K562 (cell line): Measurements from ENCODE around the gene SERBP1. TPM values are rescaled to one million over a fixed set of nuclear protein-coding genes. Genes with fewer than 3 reads are reported as not detected.

ENCODE experiments used
- FOXJ3 ChIP-seq: sonication (generic); formaldehyde crosslinking; IDR thresholded peaks from 2 replicates; pipeline ENCODE4 v1.4.0; 2020; ENCODE audit warnings: mild to moderate bottlenecking, missing genetic modification reagents
- FOXK1 ChIP-seq: sonication (generic); formaldehyde crosslinking; IDR thresholded peaks from 2 replicates; pipeline ENCODE4 v1.8.0; 2022; ENCODE audit warnings: missing genetic modification reagents, mild to moderate bottlenecking, borderline replicate concordance
- ILK ChIP-seq: fragments of 450-650 bp; IDR thresholded peaks from 2 replicates; pipeline ENCODE4 v1.6.1; 2016; ENCODE audit warnings: missing genetic modification characterization, low read depth, mild to moderate bottlenecking, missing compliant biosample characterization, moderate library complexity, borderline replicate concordance
- NBN ChIP-seq: fragments of 450-650 bp; IDR thresholded peaks from 2 replicates; pipeline ENCODE4 v1.6.1; 2016; ENCODE audit warnings: low read depth, mild to moderate bottlenecking
- TBL1XR1 ChIP-seq, 2 experiments: IDR thresholded peaks; 2 replicates each; pipeline ENCODE4 v1.6.1; 2012; ENCODE audit warnings: improper control_type of control experiment in 2 of 2, low read length in 2 of 2, mild to moderate bottlenecking in 1 of 2
- ZNF212 ChIP-seq: fragments of 450-650 bp; formaldehyde crosslinking; IDR thresholded peaks from 2 replicates; pipeline ENCODE4 v1.4.0; 2020; ENCODE audit warnings: mild to moderate bottlenecking
- ZNF766 ChIP-seq: fragments of 200-800 bp; sonication (Bioruptor generic); conservative IDR thresholded peaks from 2 replicates; pipeline ENCODE4 v1.6.1; 2016; ENCODE audit warnings: missing genetic modification characterization, missing compliant biosample characterization
- polyA plus RNA-seq, 8 experiments: library from polyadenylated mRNA; depleted of rRNA in 4 of 8; stranded (reverse) in 5 of 8; unstranded in 3 of 8; fragments of >200 nt; fragmentation: Nextera tagmentation in 2 of 8; fragmentation: Illumina TruSeq in 1 of 8; extraction: Ambion mirVana in 2 of 8; extraction: Trizol in 1 of 8; gene quantifications; 2 replicates each; pipeline versions ENCODE4 v1.2.1 to v1.2.3, GENCODE V29; 2011 to 2014; ENCODE audit warnings: inconsistent platforms in 1 of 8, missing spikeins in 1 of 8
- small RNA-seq: library from RNA; depleted of rRNA; stranded (forward); fragments of <200 nt; gene quantifications from one replicate; pipeline ENCODE3, GENCODE V24; 2014
- total RNA-seq, 7 experiments: library from RNA; depleted of rRNA in 6 of 7; stranded (reverse); fragments of >200 nt in 6 of 7; fragmentation: Illumina TruSeq in 2 of 7; extraction: Trizol in 2 of 7; gene quantifications; 2 replicates each; pipeline versions ENCODE4 v1.2.1 to v1.2.3, GENCODE V29; 2011 to 2021; ENCODE audit warnings: low replicate concordance in 1 of 7

SERBP1 gene
- total and polyA plus RNA-seq, 9 of the 15 experiments (the other 6 are each of a cell fraction or from before 2014, with no cell fraction given): 79.9 to 761 (median 464) TPM

- TF ChIP-seq FOXK1 (CRISPR knock-in tag) (no peak), ILK (tag) (no peak), FOXJ3 (CRISPR knock-in tag) (no peak), NBN (no peak), ZNF212 (CRISPR knock-in tag) (no peak), TBL1XR1 (IDR thresholded peaks at IDR 0.05; ENCODE audit: low read length in 2 of 2) (no peak), ZNF766 (CRISPR knock-in tag) (no peak)
Observed at GRCh38 chr1:67359592-67359991, 70.6 kb downstream of the SERBP1 start (continued).

Small RNAs within 50 kb of the gene (small RNA-seq; reads per million reads assigned to genes)
- not detected for gene RNU6-387P

Other genes starting within 250 kb of the SERBP1 start
- gene IL12RB2, start 122.5 kb downstream of the SERBP1 start, total RNA-seq (2014; rRNA removed): 0.73 and 1.5 TPM in 2 replicates
- gene IL12RB2, start 122.5 kb downstream of the SERBP1 start, total RNA-seq (2014; rRNA removed; fragmentation: Illumina TruSeq; extraction: Trizol): 2.9 and 3.3 TPM in 2 replicates
- 3.3 and 3.8 TPM in 2 replicates for gene IL12RB2, start 122.5 kb downstream of the SERBP1 start, total RNA-seq (2015; rRNA removed; fragmentation: Illumina TruSeq; extraction: Trizol)
- gene IL12RB2, start 122.5 kb downstream of the SERBP1 start, total RNA-seq (2021): 1.9 and 2.5 TPM in 2 replicates
- 0.39 and 5.4 TPM in 2 replicates for gene IL12RB2, start 122.5 kb downstream of the SERBP1 start, polyA plus RNA-seq (2011; rRNA removed)
- 2.3 and 2.6 TPM in 2 replicates for gene IL12RB2, start 122.5 kb downstream of the SERBP1 start, polyA plus RNA-seq (2014; fragmentation: Illumina TruSeq; extraction: Trizol)
- 1 to 10 TPM in 1 of 2 experiments, under 1 TPM in 1; 0.45 to 1.1 TPM for gene IL12RB2, start 122.5 kb downstream of the SERBP1 start, polyA plus RNA-seq (2014; fragmentation: Nextera tagmentation; extraction: Ambion mirVana)
- 2.3 and 2.8 TPM in 2 replicates for gene IL12RB2, start 122.5 kb downstream of the SERBP1 start, polyA plus RNA-seq (2014; rRNA removed)